ENCODE measurements around the gene GCNT2.
"Not testable (repeated sequence)": the region's sequence is repeated elsewhere in the genome, so short reads cannot be mapped to it uniquely, and the experiment has no call there.

GCNT2 gene

GRCh38 chr6:10516953-10517352 lies 4.2 kb upstream of the GCNT2 start:
- no peak for DNase-seq

DNA sequence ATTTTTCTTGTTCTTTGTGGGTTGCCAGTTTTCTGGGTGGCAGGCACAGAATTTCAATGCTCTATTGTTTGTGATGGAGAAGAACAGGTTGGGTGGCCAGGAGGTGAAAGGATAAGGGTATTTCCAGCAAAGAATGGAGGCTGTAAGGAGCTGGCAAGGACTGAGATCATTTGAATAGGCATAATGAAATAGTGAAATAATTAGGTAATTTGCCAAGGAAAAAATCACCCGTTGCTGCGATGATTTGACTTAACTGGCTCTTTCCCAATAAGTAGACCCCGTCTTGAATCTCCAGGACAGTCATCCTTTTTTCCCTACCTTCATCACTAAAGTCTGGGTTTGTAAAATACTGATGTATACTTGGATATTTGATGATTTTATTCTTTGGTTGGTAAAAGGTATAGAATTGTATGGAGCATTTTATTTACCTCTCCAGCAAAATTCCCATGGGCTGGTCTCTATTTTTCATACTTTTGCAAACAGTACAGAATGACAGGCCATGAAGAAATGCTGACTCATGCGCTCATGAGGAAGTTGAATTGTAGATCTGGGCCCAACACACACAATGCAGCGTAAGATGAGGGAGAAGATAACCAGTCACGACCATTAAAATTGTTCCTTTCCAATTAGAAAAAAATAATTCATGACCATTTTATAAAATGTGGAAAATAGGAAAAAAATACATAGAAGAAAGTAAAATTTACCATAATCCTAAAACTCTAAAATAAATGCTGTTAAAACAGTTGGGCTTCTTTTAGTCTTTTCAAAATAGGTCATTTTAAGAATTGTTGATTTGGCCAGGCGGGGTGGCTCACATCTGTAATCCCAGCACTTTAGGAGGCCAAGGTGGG lies 2.4 kb upstream of the GCNT2 start:
- no peak for DNase-seq

DNA sequence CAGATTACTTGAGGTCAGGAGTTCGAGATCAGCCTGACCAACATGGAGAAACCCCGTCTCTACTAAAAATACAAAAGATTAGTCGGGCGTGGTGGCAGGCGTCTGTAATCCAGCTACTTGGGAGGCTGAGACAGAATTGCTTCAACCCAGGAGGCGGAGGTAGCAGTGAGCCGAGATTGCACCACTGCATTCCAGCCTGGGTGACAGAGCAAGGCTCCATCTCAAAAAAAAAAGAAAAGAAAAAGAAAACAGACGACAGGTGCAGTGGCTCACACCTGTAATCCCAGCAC lies 1.8 kb upstream of the GCNT2 start:
- not testable (repeated sequence) for DNase-seq

- DNase-seq: no peak
Observed at GRCh38 chr6:10520468-10520867, 683 bp upstream of the GCNT2 start.

DNA sequence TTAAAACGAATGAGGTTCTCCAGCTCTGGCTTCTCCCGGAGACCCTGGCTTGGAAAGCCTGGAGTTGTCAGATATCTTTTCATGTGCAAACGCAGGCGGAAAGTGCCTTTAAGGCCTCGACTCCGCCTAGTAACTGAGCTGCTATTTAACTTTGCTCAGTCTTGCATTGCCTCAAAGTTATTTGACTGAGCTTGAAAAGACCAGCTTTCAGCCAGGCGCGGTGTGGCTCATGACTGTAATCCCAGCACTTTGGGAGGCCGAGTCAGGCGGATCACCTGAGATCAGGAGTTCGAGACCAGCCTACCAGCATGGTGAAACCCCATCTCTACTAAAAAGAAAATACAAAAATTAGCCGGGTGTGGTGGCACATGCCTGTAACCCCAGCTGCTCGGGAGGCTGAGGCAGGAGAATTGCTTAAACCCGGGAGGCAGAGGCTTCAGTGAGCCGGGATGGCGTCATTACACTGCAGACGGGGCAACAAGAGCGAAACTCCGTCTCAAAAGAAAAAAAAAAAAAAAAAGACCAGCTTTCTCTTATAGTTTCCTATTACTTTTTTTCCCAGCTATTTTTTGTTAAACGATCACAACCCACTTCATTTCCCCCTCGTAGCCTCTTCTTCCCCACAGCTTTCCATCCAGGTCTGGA lies 1.9 kb downstream of the GCNT2 start:
- no peak for DNase-seq

DNA sequence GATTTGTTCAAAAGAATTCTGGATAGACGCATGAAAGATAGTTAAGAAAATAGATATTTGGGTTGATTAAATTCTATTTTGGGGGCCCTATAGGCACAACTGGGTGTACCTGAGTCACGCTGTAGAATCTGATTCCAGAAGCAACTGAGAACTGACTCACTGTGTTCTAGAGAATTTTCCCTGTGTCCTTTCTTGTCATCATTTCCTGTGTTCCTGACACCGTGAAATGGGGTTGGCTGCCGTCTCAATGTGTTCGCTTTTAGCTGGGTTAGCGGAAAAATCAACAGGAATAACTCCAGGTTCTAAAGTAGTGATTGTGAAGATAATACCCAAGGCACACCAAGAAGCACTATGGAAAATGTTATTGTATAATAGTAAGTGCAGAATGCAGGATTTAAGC lies 5.0 kb downstream of the GCNT2 start:
- no peak for DNase-seq

DNA sequence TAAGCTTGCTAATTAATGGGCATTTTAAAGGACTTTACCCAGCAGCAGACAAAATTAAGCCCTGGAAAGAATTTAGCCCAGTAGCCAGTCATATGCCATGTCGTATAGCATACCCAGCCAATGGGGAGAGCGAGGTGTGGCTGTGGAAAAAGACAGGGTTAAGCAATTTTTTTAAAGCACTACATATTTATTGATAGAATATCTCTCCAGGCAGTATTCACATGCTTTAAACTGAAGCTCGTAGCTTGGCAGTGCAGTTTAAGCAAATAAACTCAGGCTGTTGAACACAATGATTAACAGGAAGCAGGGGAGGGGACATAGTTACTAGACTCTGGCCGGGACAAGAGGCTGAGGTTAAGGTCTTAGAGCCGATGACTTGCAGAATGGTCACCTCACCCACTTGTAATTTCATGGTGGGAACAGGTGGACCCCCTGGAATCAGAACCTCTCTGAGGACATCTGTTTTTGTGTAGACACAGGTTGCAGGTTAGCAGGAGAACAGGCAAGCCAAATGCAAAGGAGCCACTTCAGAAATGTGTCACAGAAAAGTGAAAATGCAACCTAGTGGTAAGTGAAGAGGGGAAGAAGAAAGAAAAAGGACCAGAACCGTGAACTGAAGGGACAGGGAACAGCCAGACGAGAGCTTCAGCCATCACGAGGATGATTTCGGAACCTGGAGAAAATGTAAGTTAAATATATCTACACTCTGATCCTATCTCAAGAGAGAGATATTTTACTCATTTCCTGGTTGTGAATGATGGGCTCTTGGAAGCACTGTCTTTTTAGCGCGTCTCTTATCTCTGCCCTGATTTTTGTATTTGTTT lies 7.2 kb downstream of the GCNT2 start:
- DNase-seq: no peak

DNA sequence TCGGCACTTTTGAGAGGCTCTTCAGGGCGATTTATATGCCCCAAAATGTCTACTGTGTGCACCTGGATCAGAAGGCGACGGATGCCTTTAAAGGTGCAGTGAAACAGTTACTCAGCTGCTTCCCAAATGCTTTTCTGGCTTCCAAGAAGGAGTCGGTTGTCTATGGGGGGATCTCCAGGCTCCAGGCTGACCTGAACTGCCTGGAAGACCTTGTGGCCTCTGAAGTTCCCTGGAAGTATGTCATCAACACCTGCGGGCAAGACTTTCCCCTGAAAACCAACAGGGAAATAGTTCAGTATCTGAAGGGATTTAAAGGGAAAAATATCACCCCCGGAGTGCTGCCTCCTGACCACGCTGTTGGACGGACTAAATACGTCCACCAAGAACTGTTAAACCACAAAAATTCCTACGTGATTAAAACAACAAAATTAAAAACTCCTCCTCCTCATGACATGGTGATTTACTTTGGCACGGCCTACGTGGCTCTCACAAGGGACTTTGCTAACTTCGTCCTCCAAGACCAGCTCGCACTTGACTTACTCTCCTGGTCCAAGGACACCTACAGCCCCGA lies 8.2 kb downstream of the GCNT2 start:
- no peak for DNase-seq

DNA sequence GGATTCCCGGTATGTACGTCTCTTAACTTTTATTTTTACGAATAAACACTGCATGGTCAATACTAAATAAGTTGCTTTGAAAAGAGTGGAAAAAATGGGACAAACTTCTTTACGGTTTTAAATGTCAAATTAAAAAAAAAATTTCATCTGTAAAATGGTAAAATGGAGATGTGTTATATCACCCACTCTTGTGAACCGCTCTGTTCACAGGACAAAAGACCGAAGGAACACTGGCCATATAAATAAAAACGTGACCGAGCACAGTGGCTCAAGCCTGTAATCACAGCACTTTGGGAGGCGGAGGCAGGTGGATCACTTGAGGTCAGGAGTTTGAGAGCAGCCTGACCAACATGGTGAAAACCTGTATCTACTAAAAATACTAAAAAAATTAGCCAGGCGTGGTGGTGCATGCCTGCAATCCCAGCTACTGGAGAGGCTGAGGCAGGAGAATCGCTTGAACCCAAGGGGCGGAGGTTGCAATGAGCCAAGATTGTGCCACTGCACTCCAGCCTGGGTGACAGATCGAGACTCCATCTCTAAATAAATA lies 8.8 kb downstream of the GCNT2 start:
- DNase-seq: not testable (repeated sequence)

DNA sequence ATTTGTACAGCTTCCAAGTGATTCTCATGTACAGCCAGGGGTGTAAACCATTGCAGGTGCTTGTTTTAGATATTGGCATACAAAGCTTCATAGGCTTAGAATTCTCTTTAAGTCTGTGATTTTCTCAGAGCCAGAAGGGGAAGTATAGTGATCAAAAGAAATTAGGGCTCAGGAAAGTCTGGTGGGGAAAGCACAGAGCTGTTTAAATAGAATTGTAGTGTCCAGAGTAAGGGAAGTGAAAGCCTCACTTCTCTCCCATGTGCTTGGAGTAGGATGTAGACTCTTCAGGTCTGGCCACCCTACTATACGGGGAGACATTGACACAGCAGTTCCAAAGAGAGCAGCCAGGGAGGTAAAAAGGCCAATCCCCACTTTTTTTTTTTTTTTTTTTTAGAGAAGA lies 10.4 kb downstream of the GCNT2 start:
- DNase-seq: no peak

GRCh38 chr6:10531942-10532341 lies 10.8 kb downstream of the GCNT2 start:
- DNase-seq: no peak

GRCh38 chr6:10532392-10532791 lies 11.2 kb downstream of the GCNT2 start:
- no peak for DNase-seq

- DNase-seq: no peak
Observed at GRCh38 chr6:10534419-10534762, 13.2 kb downstream of the GCNT2 start.

GRCh38 chr6:10535193-10535592 lies 14.0 kb downstream of the GCNT2 start:
- DNase-seq: no peak

- no peak for DNase-seq
Observed at GRCh38 chr6:10537726-10538125, 16.6 kb downstream of the GCNT2 start.

DNA sequence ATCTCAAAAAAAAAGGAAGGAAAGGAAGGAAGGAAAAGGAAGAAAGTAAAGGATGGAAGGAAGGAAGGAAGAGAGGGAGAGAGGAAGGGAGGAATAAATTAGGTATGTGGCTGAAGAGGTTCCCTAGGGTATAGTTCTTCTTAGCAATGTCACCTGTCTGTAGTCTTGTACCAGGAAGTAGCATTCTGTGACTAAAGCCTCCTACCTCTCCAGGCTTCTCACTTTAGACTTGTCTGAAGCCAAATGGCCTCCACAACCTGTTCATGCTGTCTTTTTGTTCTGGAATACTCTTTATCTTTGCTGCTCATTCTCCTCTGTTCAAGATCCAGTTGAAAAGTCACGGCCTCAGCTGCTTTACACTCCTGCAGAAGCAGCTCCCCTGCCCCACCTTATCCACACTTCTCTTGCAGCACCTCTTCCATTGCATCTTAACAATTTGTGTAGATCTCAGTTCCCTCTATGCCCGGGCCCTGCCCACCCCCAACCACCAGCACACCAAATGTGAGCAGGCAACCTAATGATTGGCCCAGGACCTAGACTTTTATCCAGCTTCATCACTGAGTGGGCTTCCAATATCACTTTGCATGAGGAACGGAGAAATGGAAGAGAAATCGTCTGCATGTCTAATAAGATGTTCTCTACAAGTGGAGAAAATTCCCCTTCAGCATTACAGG lies 19.1 kb downstream of the GCNT2 start:
- no peak for DNase-seq

DNA sequence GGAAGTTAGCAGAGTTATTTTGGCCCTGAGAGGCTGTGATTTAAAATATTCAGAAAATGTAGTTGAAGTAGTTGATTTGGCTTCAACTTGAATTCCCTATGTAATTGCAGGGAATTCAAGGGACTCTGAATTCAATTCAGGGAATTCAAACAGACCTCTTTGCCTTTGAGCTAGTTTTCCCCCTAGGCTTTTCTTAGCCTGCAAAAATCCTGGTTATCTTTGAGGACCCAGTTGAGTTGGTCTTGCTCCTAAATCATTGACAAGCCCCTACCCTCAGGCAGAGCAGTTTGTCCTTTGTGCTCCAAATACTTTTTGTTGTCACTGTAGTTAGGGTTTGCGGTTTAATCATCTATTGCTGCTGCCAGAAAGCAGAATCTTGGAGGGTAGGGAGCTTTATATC lies 20.4 kb downstream of the GCNT2 start:
- DNase-seq: no peak

DNA sequence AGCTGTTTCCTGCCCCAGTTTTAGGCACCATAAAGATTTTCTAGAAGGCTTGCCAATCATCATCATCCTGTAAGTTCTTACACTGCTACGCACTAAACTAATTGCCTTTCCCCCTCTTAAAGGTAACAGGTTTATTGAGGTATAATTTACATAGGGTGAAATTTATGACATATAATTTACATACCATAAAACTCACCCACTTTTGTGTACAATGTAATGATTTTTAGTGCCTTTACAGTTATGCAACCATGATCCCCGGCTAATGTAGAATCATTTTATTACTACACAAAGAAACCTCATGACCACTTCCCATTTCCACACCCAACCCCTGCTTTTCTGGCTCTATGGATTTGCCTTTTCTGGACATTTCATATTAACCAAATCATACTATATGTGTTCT lies 21.1 kb downstream of the GCNT2 start:
- DNase-seq: no peak

- DNase-seq: no peak
Observed at GRCh38 chr6:10543488-10543887, 22.3 kb downstream of the GCNT2 start.

GRCh38 chr6:10545482-10545881 lies 24.3 kb downstream of the GCNT2 start:
- DNase-seq: no peak

DNA sequence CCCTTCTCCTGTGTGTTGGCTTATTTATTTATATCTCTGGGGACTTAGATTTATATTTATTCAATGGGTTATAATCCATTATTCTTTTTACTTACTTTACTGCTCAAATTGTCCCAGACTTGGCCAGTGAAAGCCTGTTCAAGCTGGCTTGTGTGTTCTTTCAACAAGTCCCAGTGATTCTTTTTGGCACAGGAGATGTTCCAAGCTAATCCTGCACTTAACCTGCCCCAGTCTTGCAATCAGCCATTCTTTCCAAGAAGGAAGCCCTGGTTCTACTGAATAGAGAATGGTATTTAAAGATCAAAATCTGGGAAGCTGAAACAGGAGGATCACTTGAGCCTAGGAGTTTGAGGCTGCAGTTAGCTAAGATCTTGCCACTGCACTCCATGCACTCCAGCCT lies 26.7 kb downstream of the GCNT2 start:
- DNase-seq: no peak

DNA sequence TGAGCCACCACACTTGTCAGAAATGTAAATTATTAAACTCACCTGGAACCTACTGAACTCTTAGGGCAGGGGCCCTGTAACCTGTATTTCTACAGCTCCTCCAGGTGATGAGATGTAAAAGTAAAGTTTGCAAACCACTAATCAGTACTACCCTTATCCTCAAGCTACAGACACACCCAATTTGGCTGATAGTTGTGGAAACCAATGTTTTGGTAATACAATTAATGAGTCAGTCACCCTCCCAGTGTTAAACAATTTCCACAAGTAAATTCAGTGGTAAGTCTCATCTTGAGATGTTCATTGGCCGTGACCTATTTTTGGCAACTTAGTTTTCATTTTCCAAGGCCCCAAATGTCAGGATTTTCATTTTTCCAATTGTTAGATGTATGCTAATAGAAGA lies 29.6 kb downstream of the GCNT2 start:
- no peak for DNase-seq

- DNase-seq: no peak
Observed at GRCh38 chr6:10552270-10552810, 31.2 kb downstream of the GCNT2 start.
